Left hindlimb (tissue), 1 donor: ENCODE results near the gene PARD6A.

Experiments
- DNase-seq: peaks from one replicate; pipeline ENCODE4 v3.0.0-alpha.2; 2018

PARD6A gene

DNA sequence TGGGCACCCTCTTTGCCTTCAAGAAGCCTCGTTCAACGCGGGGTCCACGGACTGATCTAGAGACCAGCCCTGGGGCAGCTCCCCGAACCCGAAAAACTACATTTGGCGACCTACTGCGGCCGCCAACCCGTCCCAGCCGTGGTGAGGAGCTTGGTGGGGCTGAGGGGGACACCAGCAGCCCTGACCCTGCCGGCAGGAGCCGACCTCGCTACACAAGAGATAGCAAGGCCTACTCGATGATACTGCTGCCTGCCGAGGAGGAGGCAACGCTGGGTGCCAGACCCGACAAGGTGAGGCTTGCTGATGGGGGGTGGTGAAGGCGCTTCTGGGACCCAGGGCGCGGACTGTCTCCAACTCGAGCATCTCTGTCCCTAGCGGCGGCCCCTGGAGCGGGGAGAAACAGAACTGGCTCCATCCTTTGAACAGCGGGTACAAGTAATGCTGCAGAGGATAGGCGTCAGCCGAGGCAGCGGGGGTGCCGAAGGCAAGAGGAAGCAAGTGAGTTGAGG lies 6.3 kb upstream of the PARD6A start:
- peak; percentile 20 for DNase-seq

GRCh38 chr16:67655363-67655762 lies 5.4 kb upstream of the PARD6A start:
- DNase-seq, result no peak

DNA sequence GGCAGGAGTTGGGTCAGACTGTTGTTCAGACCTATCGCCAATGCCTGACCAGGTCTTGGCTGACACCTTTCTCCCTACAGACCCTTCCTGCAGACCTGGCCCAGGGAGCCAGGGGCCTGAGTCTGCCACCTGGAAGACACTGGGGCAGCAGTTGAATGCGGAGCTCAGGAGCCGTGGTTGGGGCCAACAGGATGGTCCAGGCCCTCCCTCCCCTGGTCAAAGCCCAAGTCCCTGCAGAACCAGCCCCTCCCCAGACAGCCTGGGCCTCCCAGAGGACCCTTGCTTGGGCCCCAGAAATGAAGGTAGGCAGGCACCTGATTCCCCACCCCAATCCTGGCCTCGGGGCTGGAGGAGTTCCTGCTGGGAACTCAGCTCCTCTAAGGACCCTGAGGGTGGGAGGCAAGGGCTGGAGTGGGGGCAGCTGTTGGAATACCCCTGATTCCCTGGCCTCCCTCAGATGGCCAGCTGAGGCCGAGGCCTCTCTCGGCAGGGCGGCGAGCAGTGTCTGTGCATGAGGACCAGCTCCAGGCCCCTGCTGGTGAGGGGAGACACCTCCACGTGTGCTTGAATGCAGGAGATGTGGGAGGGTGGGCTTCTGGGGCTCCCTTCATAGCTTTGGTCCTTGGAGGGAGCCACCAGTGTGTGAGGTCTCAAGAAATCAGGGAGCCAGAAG lies 4.3 kb upstream of the PARD6A start:
- DNase-seq, result no peak

DNA sequence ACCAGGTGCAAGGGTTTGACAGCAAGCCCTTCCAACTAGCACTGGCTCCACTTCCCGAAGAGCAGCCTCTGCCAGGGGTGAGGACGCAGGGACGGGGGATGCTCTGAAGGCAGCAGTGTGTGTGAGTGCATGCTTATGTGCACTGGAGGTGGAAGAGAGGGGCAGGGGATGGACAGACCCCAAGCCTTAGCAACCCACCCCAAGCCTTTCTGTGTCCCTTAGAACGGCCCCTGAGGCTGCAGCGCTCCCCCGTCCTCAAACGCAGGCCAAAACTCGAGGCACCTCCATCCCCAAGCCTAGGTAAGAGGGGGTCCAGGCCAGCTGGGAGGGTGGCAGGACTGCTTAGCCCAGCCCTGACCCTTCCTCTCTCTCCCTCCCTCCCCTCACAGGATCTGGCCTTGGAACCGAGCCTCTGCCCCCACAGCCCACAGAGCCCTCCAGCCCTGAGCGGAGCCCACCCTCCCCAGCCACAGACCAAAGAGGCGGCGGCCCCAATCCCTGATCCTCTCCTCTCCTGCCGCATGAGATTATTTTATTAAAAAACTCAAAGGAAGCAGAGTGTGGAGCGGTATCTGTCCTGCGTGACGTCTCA lies 3.6 kb upstream of the PARD6A start:
- no peak for DNase-seq

- DNase-seq, result no peak
These were observed 2.8 kb upstream of the PARD6A start for GRCh38 chr16:67657751-67658518.

DNA sequence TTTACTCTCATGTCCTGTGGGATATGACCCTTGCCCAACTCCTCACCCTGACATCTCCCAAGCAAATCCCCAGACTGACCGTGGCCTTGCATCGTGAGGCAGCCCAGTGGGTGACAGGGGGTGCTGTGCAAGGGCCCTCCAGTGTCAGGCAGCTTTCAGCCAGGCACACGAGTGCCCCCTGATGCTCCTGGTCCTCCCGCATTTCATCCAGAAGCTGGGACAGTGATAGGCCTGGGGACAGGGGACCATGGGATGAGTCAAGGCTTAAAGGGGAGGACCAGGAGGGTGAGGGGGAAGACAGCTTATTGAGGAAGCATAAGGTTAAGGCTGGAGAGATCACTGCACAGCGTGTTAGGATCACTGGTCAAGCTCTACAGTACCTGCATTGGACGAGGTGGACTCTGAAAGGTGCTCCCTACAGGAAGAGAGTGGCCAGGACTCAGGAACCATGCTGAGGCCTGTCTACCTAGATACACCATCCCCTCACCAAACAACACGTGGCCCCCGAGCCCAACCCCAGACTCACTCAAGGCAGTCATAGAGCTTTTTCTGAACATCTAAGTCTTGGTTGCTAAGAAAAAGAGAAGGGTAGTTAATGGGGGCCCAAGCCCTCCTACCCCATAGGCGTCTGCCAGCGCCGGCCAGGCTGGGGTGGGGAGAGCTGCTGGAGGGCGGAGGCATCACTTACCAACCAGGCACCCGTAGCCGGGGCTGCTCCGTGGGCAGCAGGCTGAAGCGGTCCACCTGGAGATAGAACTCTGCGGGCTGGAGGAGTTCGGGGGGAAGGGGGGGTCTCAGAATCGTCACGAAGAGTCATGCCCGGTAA lies 1.7 kb upstream of the PARD6A start:
- no peak for DNase-seq

DNA sequence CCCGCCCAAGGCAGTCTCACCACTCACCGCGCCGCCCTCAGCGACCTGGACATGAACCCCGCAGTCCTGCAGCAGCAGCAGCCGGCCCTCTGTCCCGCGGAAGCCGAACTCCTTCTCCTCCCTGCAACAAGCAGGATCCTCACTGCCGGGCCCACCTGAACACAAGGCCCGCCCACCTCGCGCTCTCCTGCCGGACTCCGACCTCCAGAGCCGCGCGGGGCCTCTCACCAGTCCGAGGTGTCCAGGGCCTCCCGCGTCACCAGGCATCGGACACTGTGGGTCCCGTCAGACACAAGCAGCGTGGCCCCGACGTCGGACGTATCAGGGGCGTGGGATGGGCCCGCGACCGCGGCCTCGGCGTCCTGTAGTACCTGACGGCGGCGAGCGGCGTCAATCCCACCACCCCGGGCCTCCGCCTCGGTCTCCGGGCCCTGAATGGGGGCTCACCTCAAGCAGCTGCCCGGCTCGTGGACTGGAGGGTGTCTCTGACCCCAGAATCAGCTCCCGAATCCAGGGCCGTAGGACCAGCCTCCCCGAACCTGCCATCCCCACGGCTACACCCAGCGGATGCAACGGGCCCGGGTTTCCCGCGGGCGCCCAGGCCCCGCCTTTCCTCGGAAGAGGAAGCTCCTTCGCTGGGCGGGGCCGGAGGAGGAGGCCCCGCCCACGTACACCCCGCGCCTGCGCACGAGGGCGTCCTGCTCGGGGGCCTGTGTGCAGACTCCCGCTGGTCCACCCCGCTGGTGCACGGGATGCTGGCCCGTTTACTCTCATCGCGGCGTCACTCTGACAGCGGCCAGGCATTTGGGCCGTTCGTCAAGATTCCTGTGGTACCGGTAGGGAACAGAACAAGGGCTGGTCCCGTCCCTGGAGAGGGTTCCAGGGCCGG lies 841 bp upstream of the PARD6A start, which contains the start of gene ACD:
TSS of gene ACD (minus strand) at position 586 of the 889 bp plus-strand sequence. CDS start at position 546, 40 bp downstream.
- DNase-seq, result peak; percentile 93

- no peak for DNase-seq
These were observed 471 bp downstream of the PARD6A start for GRCh38 chr16:67661101-67661761.

- DNase-seq, result no peak
These were observed 1.3 kb downstream of the PARD6A start for GRCh38 chr16:67661886-67662652.

GRCh38 chr16:67662653-67663010 lies 1.9 kb downstream of the PARD6A start:
- no peak for DNase-seq

- DNase-seq, result no peak
These were observed 2.6 kb downstream of the PARD6A start for GRCh38 chr16:67663151-67663876.

DNA sequence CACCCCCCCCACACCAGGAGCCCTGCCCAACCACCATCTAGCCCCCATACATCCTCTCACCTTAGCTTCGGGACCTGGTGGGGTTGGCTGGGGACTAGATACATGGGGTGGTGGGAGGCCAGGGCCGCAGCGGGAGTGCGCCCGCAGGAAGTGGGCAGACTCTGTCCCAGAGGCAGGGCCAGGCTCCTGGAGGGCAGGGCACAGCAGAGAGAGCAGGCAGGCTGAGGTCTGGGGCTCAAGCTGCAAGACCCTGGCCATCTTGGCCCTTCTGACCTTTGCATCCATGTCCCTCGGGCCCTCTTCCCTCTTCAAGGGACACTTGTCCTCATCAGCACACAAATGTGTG lies 3.1 kb downstream of the PARD6A start:
- DNase-seq, result no peak

- DNase-seq, result no peak
These were observed 3.5 kb downstream of the PARD6A start for GRCh38 chr16:67664258-67664657.

- DNase-seq, result no peak
These were observed 4.1 kb downstream of the PARD6A start for GRCh38 chr16:67664871-67665270.

GRCh38 chr16:67665598-67665997 lies 4.8 kb downstream of the PARD6A start:
- no peak for DNase-seq

DNA sequence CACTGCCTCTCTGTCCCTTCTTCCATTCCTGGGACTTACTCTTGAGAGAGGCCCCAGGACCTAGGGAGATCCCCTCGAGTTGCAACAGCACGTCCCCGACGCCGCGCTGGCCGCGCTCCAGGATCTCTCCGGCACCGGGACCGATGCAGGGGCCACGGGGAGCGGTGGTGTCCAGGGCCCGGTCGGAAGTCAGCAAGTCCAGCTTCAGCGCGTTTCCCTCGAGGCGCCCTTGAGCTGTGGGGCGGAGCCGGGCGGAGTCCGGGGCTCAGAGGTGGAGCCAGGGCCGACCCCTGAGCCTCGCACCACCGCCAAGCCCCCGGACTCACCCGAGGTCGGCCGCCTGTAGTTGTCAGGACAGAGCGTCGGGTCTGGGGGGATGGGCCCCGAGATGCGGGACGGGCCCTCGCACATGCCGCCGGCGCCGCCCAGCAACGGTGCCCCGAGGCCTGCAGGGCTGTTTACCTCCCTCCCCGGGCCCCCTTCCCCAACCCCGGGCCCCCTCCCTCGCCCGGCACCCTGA lies 5.3 kb downstream of the PARD6A start:
- DNase-seq, result no peak

- peak; percentile 87 for DNase-seq
These were observed 6.0 kb downstream of the PARD6A start, which contains the start of the genes C16orf86 and ENKD1 for GRCh38 chr16:67666559-67667452. Gene C16orf86, plus strand, starts transcription at chr16:67666814. Its CDS starts 157 bp downstream, at chr16:67666971. Gene ENKD1, minus strand, starts transcription at chr16:67666750. Its CDS starts 308 bp downstream, at chr16:67666442.

DNA sequence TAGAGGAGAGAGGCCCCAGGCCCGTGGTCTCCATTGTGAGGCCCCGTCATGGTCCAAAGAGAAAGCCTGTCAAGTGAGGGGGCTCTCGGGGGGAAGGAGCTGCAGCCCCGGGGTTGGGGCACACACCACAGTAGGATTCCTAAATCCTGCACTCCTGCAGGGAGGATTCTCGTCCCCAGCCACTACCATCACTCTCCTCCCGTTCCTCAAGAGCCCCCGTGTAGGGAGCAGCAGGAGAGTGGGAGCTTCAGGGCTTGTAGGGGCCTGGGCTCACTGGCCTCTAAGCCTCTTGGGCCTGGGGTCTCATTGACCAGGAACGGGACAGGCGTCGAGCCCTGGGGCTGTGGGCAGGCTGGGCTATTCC lies 6.7 kb downstream of the PARD6A start:
- DNase-seq, result no peak
